Raji (cell line): Measurements from ENCODE around the gene CD300LG.

Experiments
- POLR2A ChIP-seq: IDR thresholded peaks from 2 replicates; pipeline ENCODE4 v1.6.1; 2011; ENCODE audit warnings: low read depth, low read length, control low read depth; ENCODE audit not compliant: insufficient read depth

The CD300LG gene

DNA sequence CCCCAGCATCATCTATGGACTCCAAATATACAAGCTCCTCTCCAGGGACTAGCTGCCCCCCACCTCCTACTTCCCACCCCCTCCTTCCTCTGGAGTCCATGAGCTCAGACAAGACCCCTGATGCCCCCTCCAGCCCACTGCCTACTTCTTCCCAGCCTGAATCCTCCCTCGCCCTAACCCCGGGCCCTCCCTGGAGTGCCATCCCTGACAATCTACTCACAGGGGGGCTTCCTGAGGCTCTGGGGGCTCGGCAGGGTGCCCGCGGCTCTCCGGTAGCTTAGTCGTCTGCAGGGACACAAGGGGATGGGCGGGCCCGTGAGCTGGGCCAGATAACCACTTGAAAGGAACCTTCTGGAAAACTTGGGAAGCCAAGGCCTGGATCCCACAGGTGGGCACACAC lies 29.1 kb upstream of the CD300LG start:
- no peak for TF ChIP-seq POLR2A

GRCh38 chr17:43818966-43819365 lies 28.0 kb upstream of the CD300LG start:
- TF ChIP-seq POLR2A, result no peak

GRCh38 chr17:43820759-43821158 lies 26.2 kb upstream of the CD300LG start:
- TF ChIP-seq POLR2A, result no peak

- TF ChIP-seq POLR2A, result no peak
Measured at GRCh38 chr17:43822570-43823190, 24.3 kb upstream of the CD300LG start.

DNA sequence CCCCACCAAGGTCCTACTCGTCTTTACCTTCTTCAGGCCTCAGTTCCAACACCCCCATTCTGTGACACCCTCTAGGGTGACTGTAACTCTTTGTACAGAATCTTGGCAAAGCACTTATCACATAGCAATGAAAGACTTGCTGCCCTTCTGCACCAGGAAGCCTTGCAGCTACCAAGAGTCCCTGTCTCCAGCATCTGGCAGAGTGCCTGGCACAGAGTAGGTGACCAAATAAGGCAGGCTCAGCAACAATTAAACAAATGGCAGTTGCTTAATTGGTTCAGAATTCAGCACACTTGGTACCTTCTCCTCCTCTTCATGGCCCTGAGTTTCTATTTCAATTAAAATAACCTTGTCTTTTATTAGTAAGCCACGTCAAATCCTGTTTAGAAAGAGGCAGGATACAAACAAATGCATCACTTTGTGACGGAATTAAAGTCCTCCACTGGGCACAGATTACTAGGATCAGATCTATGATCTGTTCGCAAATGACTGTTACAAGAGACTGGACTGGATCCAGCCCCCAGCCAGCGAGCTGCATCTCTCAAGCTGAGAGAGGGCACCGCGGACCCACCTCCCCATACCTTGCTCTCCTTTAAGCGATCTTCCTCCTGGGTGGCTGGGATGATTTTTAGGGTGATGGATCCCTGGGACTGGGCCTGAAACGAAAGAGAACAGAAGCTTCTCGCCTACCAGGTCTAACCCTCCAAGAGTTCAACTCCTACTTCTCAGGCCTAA lies 23.5 kb upstream of the CD300LG start:
- TF ChIP-seq POLR2A, result no peak

GRCh38 chr17:43825567-43825966 lies 21.4 kb upstream of the CD300LG start:
- no peak for TF ChIP-seq POLR2A

DNA sequence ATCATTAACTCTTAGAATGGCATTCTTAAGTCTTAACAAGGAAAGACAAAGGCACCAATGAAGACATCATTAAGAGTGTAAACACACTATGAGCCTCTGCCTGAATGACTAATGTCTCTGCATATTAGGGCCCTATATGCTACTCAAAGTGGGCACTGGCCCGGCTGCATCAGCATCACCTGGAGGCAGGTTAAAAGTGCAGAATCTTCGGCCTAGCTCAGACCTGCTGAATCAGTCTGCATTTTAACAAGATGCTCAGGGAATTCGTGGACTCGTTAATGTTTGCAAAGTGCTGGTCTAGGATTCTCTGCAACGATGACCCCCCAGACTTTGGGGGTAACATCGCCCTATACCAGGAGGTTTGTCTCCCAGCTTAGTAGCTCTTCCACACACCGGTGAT lies 20.8 kb upstream of the CD300LG start:
- no peak for TF ChIP-seq POLR2A

DNA sequence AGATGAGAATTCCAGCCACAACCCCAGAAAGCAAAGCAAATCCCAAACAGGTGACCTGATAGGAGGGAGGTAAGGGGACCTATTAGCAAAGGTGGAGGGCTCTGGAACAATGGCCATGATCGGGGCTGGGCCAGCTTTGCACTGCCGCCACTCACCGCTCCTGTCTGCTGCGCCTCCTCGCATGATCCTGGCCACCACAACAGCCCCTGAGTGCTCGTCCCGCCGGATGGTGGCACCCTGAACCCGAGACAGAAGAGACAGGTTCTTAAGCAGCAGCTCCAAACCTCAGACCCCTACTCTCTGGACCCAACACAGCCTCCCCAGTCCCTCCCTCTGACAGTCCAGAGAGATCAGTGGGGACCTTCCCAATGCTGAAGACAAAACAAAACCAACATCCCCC lies 19.4 kb upstream of the CD300LG start:
- TF ChIP-seq POLR2A, result no peak

DNA sequence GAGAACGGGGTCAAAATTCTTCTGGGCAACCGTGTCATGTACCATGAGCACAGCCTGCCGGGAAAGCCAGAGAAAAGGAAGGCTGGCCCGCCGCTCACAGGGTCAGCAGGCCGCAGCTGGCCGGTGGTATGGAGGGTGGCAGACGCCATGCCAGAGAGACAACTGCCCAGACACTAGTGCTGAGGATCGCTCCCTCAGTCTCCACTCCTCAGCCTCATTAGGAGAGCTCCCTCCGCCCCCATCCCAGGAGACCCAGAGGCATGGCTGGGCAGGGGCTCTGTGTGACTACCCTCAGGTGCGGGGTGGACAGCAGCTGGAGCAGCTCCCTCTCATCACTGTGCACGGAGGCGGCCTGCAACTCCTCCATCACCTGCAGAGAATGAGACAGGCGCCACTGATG lies 17.2 kb upstream of the CD300LG start:
- no peak for TF ChIP-seq POLR2A

DNA sequence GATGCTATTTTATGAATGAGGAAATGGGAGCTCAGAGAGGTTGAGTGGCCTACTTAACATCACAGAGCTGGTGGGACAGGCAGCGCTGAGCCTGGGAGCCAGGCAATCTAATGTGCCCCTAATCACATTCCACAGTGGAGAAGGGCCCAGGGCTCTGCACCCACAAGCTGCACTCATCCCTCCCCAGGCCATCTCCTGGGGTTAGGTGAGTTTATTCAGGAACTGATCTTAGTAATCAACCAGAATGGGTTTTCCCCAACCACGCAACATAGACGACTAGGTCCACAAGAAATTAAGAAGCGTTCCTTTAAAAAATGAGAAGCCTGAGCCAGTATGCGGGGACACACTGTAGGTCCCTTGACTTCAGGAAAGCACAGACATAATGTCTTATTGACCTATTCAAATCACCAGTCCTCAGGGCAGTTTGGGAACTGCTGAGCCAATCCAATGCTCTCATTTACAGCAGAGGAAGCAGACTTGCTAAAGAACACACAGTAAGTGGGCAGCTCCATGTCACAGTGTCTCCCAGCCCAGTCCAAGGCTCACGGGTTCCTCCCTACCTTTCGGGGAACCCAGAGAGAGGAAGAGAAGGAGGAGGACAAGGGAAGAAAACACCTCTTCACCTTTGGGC lies 16.4 kb upstream of the CD300LG start:
- TF ChIP-seq POLR2A, result no peak

GRCh38 chr17:43831633-43832032 lies 15.3 kb upstream of the CD300LG start:
- TF ChIP-seq POLR2A, result no peak

GRCh38 chr17:43832168-43832975 lies 14.6 kb upstream of the CD300LG start:
- TF ChIP-seq POLR2A, result no peak

- no peak for TF ChIP-seq POLR2A
Measured at GRCh38 chr17:43832976-43833829, 13.8 kb upstream of the CD300LG start, which contains the start of gene MPP3. Gene MPP3, minus strand, starts transcription at chr17:43833146. Its CDS starts 1,240 bp downstream, at chr17:43831906.

- no peak for TF ChIP-seq POLR2A
Measured at GRCh38 chr17:43834106-43834505, 12.9 kb upstream of the CD300LG start.
